Stimulated activated CD8-positive, alpha-beta memory T cell treated with anti-CD3 and anti-CD28 coated beads, Interleukin-4, amount 100 ng/mL, for 4 hours (primary cell): ENCODE data around the gene GNAI1.

Experiments used
- DNase-seq, 2 donors: peaks; one replicate each; pipeline ENCODE4 v3.0.0-alpha.2; 2020; ENCODE audit warnings: low read depth in 2 of 2, low spot score in 1 of 2

The GNAI1 gene

DNA sequence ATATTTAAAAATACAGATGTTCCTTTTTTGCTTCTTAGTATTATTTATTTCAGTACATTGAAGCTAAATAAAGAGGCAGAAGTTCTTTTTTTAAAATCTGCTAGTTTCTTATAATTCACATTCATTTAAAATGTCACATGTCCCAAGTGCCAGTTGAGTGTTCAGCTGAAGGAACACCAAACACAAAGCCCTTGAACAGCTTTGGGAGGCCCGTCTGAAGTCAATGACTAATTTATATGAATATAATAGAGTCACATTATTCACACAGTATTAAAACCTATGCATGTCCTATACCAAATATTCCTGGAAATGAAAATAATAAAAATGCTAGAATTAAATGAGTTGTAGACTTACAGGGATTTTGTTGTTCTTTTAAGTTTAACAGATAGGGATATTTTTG lies 70.3 kb downstream of the GNAI1 start:
- no peak for DNase-seq

- no peak for DNase-seq
Observed at GRCh38 chr7:80206763-80207162, 72.1 kb downstream of the GNAI1 start.

GRCh38 chr7:80207501-80207900 lies 72.9 kb downstream of the GNAI1 start:
- no peak for DNase-seq

GRCh38 chr7:80208700-80209099 lies 74.1 kb downstream of the GNAI1 start:
- DNase-seq, result no peak

DNA sequence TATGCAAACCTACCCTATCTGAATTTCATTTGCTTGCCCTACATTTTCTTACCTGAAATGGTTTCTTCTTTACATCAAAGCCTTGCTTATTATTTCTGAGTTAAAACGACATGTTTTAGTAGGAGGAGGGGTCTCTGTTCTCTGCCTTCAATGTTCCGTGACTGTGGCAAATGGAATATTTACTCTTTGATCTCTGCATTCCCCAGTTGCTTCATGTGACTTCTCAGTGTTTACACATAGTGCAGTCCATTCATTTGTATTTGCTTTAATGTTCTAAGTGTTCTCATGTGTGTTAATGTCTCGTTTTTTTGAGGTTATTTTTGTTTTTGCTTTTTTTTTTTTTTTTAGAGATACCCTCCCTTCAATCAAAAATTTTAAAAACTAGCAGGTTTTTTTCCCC lies 75.8 kb downstream of the GNAI1 start:
- DNase-seq, result no peak

- DNase-seq, result no peak
Observed at GRCh38 chr7:80213814-80214213, 79.2 kb downstream of the GNAI1 start.

- no peak for DNase-seq
Observed at GRCh38 chr7:80215734-80216133, 81.1 kb downstream of the GNAI1 start.

- no peak for DNase-seq
Observed at GRCh38 chr7:80216996-80217842, 82.6 kb downstream of the GNAI1 start.

DNA sequence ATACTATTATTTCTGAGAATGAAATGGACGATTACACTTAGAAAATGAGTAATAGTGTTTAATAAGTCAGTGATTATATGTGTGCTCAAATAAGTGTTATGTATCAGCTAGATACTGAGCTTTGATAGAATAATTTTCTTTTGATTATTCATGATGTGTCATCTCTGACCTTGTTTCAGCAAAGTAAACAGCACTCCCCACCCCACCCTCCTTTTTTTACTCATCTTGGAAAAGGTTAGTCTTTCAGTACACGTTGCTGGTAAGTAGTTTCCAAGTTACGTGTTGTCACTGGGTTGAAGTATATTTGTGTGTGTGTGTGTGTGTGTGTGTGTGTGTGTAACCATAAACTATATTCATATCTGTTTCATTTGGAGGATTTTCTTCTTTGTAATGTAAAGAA lies 84.1 kb downstream of the GNAI1 start:
- DNase-seq, result no peak

DNA sequence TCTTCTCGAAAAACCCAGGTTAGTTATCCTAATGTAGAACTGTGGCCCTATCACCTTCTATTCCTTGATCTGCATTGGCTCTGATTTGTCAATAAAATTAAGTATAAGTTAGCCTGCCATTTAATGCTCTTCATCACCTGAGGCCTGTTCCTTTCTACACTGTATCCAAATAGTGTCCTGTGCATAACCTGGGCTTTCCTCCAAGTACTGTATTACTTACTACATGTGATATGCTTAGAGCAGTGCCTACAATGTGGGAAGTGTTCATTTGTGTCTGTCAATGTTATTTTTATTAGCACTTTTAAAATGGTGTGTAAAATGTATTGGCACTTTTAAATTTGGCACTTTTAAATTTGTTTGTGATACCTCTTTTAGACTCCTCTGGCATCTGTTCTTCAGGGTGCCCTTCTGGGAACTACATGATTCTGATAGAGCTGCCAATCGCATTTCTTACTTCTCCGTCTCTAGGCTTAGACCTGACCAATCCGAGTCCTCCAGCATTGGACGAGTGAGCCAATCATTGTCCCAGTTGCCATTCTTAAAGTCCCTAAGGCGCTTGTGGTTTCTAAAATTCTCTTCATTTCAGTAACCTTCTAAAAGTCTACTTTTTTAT lies 85.5 kb downstream of the GNAI1 start:
- no peak for DNase-seq

GRCh38 chr7:80224415-80224814 lies 89.8 kb downstream of the GNAI1 start:
- no peak for DNase-seq

DNA sequence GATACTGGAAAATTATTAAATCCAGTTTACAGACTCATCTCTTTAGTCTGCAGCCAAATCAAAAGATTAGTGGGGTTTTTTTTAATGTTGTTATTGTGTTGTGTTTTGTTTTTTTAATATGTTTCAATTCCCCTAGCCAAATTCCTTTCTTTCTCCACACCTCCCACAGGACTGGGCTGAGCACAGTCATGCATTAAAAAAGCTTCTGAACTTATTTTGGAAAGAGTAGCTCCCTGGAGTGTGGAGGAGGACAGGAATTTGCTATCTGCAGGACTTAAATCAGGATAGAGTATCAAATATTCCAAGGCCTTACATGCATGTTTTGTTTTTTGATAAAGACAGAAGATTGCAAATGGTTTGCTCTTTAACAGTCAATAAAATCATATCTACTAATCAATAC lies 90.7 kb downstream of the GNAI1 start:
- DNase-seq, result no peak

DNA sequence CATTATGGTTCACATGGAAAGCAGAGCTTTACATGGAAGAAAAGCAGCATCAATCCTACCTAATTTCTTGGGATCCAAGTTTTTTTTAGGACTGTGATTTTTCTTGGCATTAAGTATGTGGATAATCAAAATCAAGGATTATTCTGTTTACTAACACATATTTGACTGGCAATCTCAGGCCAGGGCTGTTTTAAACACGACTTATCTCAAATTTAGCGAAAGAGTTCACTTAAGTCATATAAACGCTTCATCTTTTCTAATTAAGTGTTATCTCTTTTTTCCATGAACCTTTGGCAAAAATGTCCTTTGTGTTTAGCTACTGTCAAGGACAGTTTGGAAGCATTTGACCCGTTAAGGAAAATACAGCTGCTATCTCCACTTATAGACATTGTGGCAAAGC lies 92.0 kb downstream of the GNAI1 start:
- DNase-seq, result no peak

DNA sequence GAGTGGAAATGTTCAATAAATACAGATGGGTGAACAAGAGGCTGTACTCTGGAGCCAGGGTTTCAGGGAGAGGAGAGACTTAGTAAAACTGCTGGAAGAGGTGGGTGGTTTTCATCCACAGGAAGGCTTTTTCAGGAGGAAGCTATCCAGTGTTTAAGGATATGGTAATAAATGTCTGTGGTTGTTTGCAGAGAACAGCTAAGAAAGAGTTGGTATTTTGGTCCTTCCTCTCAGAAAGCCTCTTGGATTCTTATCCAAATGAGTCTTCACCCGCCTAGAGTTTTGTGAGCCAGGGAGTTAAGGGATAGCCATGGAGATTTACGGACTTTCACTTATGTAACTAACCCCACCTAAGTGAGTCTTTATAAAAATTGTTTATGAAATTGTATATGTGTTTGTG lies 95.7 kb downstream of the GNAI1 start:
- DNase-seq, result no peak

DNA sequence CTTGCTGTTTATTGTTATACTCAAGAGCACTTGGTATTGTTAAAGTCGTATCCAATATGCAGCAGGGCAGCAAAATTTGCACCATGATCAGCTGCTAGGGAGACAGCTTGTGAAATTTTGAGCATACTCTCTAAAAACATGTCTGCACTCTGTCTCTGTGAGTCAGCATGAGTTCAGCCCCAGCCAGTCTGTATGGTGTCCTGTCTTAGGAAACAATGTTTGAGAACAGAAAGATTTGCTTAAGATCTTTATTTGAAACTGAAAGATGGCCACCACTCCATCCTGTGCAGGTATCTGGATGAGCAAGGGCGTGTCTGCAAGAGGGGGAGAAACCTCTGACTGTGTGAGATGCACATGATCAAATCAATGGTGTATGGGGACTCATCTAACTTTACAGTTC lies 97.1 kb downstream of the GNAI1 start:
- no peak for DNase-seq

- no peak for DNase-seq
Observed at GRCh38 chr7:80232979-80233724, 98.5 kb downstream of the GNAI1 start.

DNA sequence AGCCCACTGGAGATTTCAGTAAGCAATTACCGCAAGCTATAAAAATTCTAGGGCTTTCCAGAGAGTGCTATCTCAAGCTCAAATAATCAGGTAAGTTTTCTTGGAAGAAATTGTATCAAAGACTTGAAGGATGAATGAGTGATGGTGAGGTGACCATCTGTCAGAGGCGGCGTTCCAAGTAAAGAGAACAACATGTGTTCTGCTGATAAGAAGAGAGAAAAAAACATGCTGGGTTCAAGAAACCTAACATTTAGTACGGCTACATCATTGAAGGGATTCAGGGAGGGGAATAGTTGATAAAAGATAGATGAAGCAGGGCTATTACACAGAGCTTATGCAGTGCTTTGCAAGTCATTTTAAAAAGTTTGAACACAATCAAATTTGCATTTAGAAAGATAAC lies 100.7 kb downstream of the GNAI1 start:
- DNase-seq, result no peak

DNA sequence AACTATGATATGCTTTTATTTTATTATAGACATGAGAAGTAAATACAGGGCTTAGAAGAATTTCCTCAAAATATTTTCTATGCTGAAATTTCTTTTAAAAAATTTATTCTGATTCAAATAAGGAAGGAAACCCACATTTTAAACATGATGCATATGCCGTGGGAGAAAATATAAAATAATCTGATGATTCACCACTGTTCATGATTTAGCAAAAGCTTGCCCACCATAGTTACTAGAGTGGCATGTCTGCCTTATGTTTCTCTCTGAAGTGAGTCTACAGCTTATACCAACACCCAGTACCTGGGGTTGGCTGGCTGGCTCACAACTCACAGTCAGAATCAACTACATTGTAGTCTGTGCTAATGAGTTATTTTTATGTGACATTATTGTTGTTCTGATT lies 102.0 kb downstream of the GNAI1 start:
- DNase-seq, result no peak

DNA sequence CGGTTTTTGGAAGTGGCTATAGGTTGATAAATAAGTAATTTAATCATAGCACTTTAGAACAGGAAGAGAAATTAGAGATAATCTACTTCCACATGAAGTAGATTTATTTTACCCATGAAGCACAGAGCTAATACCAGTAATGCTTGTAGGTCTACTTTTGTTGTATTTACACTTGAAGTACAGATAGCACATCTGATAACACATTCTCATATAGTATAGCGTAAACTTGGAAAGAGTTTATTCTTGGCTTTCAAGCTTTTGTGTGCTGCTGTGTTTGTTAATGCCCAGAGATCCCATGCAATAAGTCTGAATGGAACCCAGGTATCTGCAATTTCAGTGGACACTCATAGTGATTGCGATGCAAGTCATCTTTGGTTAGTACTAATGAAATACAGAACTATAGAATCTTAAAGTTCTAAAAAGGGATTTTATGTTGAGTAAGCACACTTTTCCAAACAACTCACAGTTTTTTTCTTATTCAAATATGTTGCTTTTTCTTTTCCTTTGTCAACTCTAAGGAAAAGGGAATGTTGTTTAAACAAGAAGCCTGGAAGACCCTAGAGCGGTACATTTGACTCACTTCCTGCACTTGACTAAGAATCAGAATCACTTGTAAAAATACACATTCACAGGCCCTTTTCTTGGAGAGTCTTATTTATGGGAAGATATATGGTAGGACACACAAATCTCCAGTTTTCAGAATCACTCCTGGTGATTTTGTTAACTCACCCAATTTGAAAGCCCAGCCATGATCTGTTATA lies 105.8 kb downstream of the GNAI1 start:
- no peak for DNase-seq

- DNase-seq, result no peak
Observed at GRCh38 chr7:80241671-80242070, 107.0 kb downstream of the GNAI1 start.

DNA sequence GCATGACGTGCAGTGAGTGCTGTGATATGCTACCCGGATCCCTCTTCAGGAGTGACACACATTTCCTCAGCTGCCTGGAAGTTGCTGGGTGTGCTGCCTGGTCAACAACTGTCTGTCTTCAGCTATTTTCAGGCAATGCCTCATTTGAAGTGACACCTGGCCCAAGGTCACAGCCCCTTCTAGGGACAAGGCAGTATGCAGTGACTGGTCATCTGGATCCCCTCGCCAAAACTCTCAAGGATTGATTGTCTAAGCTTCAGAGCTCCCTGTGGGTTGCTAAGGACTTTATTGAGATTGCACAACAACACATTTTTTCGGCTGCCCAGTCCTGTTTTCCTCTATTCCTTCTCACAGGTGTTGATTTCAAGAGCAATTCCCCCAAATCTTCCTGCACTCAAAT lies 108.8 kb downstream of the GNAI1 start:
- DNase-seq, result no peak
